LHCN-M2 (cell line): ENCODE measurements around the gene SNRK. TPM values are rescaled to one million over a fixed set of nuclear protein-coding genes. Genes with fewer than 3 reads are reported as not detected.
A peak's percentile ranks its signal among the peaks of the same experiment; 100 is the strongest.

Experiments used
- DNase-seq: peaks from one replicate; pipeline ENCODE4 v3.0.0-alpha.2; 2012; ENCODE audit warnings: low read depth
- total RNA-seq: library from RNA; depleted of rRNA; stranded (reverse); fragments of >200 nt; gene quantifications from 2 replicates; pipeline ENCODE4 v1.2.3, GENCODE V29; 2014

SNRK gene
- total RNA-seq, 1 experiment from 2014 or later, result 12.5 TPM

DNA sequence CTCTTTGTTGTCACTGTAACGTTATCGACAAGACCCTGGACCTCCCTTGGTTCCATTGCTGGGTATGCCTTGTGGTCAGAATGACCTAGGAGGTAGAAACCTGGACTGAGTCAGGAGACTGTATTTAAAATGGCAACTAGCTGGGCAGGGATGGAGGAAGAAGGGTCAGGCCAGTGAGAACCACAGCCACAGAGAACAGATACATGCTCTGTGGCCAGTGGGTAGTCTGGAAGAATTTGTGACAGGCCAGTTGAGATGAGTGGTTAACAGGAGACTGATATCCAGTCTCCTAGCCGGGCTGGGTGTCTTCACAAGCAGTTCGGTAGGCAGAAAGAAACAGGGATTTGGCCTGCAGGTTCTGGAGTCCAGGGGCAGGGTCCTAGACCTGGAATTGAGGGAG, 58.9 kb downstream of the SNRK start:
- DNase-seq, result peak; percentile 6

DNA sequence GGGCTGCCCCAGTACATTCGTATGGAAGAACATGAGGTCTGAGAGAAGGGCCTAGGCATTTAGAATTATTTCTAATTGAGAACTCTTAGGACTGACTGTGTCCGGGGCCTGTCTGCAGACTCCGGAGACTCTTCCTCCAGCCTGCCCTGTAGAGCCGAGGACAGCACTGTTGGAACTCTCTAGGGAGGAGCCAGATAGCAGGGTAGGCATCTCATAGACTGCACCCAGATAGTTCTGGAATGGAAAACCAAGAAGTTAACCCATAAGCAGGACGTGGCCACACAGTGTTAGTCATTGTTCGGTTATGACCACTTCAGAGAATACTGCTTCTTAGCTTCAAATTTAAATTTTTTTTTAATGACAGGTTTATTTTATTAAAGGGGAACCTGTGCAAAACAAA, 59.5 kb downstream of the SNRK start:
- DNase-seq, result peak; percentile 80

DNA sequence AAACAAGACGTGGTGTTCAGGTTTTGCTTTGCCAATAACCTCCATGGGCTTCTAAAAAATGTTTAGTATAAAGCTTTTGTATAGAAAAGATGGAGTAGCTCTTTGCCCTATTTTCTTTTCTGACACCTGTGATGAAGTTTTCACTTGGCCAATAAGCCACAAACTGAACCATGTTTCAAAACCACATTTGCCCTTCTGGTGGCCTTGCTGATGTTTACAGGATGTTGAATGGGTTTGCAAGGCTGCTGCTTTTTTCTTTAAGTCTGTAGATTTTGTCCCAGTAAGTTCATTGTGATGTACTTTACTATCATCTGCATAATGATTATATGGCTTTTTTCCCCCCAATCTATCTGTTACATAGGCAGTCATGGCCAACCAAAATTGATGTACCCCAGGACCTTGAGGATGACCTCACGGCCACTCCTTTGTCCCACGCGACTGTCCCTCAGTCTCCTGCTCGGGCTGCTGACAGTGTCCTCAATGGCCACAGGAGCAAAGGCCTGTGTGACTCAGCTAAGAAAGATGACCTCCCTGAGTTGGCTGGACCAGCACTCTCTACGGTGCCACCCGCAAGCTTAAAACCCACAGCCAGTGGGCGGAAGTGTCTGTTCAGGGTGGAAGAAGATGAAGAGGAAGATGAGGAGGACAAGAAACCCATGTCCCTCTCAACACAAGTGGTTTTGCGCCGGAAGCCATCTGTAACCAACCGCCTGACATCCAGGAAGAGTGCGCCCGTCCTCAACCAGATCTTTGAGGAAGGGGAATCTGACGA, 60.8 kb downstream of the SNRK start:
- peak; percentile 39 for DNase-seq

DNA sequence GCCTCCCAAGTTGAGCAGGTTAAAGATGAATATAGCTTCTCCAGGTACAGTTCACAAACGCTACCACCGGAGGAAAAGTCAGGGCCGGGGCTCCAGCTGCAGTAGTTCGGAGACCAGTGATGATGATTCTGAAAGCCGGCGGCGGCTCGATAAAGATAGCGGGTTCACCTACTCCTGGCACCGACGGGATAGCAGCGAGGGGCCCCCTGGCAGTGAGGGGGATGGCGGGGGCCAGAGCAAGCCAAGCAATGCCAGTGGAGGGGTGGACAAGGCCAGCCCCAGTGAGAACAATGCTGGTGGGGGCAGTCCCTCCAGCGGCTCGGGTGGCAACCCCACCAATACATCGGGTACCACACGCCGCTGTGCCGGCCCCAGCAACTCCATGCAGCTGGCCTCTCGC, 61.4 kb downstream of the SNRK start:
- DNase-seq, result no peak

DNA sequence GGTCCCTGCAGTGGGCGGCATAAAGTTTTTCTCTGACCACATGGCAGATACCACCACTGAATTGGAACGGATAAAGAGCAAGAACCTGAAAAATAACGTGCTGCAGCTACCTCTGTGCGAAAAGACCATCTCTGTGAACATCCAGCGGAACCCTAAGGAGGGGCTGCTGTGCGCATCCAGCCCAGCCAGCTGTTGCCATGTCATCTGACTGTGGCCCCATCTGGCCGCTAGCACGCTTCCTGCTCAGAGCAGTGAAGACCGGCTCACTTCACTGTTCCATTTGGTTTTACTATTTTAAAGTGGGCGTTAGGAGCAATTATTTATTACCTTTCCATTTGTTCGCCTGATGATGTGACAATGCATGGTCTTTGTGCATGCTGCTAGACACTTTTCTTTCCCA, 62.0 kb downstream of the SNRK start:
- no peak for DNase-seq

DNA sequence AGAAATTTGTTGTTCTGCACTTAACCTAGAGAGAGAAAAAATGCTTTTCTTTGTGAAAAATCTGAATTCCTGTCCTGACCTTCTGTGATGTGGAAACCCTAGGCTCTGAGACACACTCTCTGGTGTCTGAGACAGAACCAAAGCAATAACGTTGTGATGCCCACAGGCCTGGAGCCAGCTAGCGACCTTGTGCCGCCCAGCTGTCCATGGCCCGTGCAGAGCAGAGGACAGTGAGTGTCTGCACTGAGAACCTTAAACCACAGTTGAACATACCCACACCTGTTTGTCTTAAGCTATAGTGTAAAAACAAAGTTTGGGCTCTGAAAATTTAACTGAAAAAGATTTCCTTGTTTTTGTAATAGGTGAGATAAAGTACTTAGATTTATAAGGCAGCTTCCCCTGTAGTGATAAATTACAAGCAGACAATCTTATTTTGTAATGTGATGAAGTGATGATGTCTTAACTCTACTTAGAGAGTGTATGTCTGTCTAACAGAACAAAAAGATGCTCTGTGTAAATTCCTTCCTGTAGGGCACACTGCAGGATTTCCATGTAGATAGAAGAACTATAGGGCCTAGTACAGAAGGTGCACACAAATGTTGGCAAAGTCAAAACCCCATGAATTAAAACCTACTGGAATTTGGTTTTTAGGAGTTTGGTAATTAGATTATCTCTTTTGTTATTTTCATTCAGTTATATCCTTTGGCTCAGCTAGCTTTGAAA, 62.7 kb downstream of the SNRK start:
- peak; percentile 36 for DNase-seq

DNA sequence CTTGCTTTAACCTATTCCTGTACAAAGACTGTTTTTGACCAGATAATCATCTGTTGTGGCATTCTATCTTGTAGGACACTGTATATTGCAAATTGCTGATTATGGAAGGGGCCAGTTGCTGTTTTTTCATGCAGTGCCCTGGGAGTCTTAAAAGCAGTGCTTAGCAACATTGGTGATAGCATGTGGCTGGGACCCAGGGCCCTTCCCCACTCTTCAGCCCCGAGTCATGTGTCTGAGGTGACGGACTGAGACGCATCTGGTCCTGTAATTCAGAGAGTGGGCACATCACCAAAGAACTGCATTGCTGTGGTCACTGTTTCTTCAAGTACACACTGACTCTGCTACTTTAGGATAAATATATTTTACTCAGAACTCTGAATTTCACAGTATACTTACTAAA, 63.4 kb downstream of the SNRK start:
- DNase-seq, result peak; percentile 81

DNA sequence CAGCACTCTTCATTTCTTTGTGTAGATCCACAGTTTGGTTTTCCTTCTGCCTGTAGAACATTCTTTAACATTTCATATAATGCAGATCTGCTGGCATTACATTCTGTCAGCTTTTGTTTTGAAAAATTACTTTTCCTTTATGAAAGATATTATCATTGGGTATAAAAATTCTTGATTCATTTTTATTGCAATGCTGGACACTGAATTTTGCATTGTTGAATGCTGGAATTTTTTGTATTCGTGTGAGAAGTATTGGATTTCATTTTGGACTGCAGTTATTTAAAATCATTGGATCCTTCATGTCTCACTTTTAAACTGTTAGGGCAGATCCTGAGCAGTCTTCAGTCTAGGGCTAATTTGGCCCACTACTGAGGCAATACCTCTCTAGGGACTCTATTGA, 67.1 kb downstream of the SNRK start:
- DNase-seq, result no peak

DNA sequence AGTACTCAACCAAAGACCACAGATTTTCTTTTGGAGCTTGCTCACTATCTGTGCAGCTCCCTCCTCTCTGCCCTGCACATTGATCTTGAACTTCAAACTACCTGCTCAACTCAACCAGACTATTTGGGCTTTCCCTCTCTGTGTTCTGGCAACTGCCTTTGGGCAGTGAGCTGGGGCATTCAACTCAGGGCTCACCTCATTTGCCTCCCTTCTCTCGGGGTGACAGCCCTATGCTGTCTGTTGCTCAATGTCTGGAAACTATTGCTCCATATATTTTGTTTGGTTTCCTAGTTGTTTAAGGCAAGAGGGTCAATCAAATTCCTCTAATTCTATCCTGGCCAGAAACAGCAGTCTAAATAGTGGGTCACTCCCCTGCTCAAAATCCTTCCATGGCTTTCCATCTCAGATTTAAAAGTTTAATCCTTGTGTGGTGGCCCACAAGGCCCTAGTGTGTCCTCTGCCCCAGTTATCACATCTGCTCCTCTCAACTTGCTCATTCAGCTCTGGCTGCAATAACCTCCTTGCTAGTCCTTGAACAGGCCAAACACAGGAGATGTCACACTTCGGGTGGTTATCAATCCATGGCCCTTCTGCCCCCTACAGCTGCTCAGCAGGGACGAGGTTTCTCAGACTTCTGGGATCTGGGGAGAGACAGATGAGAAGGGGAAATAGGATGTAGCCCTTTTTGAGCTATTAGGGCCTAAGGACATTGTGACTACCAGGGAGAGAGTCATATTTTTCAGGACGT, 67.8 kb downstream of the SNRK start:
- DNase-seq, result no peak

DNA sequence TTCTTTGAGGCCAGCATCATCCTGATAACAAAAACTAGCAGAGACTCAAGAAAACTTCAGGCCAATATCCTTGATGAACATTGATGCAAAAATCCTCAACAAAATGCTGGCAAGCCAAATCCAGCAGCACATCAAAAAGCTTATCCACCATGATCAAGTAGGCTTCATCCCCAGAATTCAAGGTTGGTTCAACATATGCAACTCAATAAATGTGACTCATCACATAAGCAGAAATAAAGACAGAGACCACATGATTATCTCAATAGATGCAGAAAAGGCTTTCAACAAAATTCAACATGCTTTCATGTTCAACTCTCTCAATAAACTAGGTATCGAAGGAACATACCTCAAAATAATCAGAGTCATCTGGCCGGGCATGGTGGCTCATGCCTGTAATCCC, 69.7 kb downstream of the SNRK start:
- DNase-seq, result peak; percentile 17

DNA sequence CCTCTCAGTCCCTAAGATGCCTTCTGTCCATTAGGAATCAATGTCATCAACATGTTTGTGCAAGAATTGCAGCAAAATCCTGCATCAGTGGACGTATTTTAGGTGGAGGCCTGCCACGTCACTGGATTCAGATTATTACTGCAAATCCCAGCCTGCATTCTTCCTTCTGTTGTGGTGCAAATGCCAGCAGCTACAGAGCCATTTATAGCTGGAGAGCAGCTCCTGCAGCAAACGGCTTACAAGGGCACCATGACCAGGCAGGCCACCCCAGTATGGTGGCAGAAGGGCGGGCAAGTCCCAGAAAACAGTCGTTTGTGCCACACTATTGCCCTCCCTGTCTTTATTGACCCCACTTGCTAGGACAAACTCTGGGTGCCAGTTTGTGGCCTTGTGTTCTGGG, 74.7 kb downstream of the SNRK start:
- no peak for DNase-seq

DNA sequence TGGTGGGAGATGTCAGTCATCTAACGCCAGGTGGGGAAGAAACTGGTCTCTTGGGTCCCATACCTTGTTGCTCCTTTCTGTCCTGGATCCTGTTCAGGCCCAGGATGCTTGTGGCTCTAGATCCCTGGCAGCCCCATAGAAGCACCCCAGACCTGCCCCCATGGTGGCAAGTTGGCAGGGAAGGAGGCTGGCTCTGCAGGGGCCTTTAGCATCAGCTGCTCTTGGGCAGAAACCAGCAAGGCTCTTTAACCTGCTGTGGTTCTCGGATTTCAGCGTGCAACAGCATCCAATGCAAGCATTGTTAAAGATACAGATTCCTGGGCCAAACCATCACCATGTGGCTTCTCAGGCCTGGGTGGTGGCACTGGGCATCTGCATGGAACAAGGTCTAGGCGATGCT, 75.8 kb downstream of the SNRK start:
- no peak for DNase-seq

DNA sequence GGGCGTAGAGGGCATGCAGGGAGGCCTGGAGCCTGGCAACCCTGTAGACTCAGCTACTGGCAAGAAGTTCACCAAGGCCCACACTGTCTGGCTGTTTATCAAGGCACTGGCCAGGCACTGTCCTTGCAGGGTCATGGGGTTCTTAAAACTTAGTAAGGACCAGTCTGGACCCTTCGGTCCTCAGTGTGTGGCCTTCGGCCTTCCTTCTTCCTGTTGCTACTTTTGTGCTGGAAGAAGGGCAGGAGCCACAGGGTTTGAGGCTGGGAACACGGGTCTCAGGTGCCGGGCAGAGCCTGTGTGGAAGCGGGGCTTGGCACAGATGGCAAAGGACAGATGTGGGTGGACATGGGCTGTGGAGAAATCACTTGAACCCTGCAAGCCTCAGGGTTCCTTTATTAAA, 76.6 kb downstream of the SNRK start:
- DNase-seq, result no peak

DNA sequence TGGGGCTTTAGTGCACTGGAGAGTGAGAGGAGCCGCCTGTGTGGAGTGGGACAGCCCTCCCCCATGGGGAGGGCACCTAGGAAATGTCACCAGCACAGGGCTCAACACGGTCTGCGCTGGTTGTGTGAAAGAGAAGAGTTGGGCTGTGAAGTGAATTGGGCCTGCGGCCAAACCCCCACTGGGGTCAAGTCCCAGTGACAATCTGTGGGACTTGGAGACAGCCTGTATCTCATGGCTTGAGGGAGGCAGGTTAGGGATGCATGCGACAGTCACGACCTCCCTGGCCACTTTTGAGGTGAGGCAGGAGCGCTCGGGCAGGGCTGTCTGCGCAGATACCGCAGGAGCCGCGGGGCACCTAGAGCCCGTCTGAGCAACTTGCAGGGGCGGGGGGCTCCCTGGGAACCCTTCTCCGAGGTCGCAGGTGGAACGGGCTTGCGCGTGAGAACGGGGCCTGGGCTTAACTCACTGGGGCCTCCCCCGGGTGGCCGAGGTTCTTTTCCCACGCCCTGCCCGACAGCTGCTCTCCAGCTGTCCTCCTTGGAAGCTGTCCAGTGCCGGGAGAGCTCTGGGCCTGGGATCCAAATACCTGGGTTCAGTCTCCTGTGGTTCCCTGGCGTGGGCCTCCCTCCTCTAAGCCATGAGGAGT, 77.4 kb downstream of the SNRK start:
- DNase-seq, result peak; percentile 81

DNA sequence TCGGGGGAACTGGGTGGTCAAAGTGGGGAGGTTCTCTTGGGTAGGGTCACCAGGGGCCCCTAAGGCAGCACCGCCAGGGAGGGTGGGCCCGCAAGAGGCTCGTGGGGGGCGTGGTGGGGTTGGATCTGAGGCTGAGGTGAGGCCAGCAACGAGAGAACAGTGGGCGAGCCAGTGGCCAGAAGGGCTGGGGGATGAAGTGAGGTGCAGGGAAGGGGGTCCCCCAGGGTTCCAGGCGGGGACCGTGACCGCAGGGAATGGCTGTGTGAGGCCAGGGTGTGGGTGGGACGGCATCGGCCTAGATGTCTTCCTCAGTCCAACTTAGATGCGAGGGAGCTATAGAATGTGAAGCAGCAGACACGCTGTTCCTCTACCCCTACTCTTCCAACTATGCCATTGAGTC, 78.2 kb downstream of the SNRK start:
- DNase-seq, result no peak

DNA sequence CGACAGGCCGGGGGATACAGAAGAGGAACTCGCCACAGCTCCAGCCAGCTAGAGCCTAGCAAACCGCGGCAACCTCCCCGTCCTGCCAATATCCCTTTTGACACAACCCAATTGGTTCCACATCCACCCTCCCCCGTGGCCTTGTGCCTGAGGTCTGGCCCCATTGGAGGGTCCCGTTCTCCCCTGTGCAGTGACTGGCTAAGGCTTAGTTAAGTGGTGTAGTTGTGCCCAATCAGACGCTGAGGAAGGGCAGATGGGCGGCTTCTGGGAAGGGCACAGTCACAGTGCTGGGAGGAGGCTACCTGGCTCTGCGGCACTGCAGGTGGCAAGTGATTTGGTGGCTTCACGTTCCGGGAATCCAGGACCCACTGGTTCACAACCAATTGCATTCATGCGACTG, 78.6 kb downstream of the SNRK start:
- no peak for DNase-seq

DNA sequence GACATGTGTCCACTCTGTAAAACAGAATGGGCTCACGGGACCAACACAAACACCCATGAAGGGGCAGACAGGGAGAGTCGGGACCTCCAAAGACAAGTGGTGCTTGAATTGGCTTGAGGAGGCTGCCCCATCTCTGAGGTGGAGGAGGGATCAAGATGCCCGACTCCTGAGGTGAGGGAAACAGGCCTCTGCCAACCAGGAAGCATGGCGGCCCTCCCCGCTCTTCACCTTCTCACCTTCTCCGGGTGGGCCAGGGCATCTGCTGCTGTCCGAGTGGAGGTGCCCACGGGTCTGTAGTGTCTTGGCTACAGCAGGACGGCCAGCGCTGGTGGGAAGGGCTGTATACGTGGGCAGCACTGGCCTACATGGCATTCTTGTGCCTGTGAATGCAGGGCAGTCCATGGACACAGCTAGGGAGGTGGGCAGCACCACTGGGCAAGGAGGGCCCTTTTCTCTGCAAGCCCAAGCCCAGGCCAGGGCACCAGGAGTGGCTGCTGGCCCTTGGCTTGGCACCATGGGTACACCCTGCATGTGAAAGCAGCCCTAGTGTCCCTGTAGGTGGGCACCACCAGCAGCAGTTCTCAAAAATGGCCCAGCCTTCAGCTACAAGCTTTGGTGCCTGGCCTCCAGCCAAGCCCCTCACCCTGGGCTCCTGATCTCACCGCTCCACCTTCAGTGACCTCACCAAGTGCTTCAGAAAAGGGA, 79.4 kb downstream of the SNRK start:
- DNase-seq, result no peak

DNA sequence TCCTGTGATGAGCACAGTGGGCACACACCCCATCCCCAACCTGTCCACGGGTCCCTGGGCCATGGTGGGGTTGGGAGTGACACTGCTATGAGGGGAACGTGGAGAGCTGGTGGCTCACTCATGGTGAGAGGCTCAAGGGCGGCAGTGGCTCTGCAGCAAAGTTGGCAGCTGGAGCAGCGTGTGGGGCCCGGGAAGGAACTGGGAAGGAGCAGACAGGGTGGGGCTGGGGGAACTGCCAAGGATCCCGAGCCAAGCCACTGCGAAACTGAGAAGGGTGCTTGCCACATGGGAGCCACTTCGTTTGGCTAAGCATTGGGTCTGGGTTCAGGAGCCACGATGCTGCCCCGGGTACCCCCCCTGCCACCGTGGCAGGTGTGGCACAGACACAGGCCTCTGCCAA, 80.1 kb downstream of the SNRK start:
- DNase-seq, result no peak

DNA sequence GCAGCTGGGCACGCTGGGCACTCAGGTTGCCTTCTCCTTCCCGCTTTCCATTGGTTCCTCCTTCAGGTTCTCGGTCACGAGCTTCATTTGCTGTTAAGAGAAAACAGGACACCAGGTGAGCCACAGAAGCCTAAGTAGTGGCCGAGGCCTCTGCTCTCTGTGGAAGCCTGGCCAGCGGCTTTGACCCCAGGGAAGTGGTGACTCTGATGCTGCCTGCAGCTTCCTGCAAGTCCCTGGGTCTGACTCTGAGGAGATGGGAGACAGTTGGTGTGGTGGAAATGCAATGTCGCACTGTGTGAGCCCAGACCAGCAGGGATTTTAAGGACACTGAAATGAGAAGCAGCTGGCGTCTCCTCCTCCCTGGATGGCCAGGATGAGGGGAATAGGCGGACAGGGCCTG, 80.5 kb downstream of the SNRK start:
- DNase-seq, result no peak

DNA sequence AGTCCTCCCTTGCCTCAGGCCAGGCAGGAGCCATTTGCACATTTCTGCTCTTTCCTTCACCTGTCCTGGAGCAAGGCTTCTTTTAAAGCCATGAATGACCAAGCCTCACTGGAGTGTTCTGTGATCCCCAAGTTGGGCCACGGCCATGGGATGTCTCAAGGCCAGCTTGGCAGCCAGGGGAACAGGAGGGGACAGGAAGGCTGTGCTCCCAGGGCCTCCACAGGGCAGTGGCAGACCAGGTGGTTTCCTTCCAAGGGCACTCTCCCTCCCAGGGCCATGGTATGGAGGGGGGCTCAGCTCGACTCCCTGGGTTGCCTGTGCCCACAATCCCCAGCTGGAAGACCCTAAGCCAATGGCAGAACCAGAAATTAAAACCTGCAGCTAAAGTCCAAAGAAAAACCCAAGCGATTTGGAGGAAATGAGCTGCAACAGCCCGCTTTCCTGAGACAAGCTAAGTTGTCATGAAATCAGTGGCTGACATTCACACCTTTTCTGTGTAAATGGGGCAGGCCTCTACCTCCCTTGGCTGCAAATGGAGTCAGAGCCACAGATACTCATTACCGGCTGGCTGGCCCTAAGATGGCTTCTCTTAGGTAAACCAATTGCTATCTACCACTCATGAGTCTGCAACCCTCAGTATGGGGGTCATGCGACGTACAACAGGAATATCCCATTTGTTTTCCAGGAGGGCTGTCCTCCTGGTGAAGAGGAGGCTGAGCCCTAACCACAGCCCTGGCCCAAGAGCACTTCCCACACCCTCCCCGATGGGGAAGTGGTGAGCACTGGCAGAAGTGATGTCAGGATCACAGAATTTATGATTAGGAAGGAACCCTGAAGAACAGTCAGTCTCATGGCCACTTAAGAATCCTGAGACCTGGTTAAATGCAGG, 83.3 kb downstream of the SNRK start:
- no peak for DNase-seq
